ENCODE measurements around the gene CR1L.
"Not testable (repeated sequence)": the region's sequence is repeated elsewhere in the genome, so short reads cannot be mapped to it uniquely, and the experiment has no call there.

Gene CR1L

GRCh38 chr1:207658904-207659485 lies 14.1 kb downstream of the CR1L start:
- H3K27ac ChIP-seq, result no peak overlapping the region
- no peak for TF ChIP-seq CTCF (IDR thresholded peaks at IDR 0.05; ENCODE audit: low read depth, low read length)
- DNase-seq, result no peak
- H3K9me3 ChIP-seq (ENCODE audit: severe bottlenecking), result peaks cover 25% of the 10 kb centered on the region
- H3K36me3 ChIP-seq, result no peaks in the 10 kb centered on the region
- no peak overlapping the region for H3K4me3 ChIP-seq (ENCODE audit: low read depth, low read length)
- H3K27me3 ChIP-seq (ENCODE audit: insufficient read depth, low read depth, severe bottlenecking), result peaks cover 94% of the 10 kb centered on the region

GRCh38 chr1:207659545-207660153 lies 14.7 kb downstream of the CR1L start:
- no peak overlapping the region for H3K4me3 ChIP-seq (ENCODE audit: low read depth, low read length)
- H3K27ac ChIP-seq, result no peak overlapping the region
- no peak for DNase-seq
- no peaks in the 10 kb centered on the region for H3K36me3 ChIP-seq
- peaks cover 29% of the 10 kb centered on the region for H3K9me3 ChIP-seq (ENCODE audit: severe bottlenecking)
- peaks cover 94% of the 10 kb centered on the region for H3K27me3 ChIP-seq (ENCODE audit: insufficient read depth, low read depth, severe bottlenecking)
- TF ChIP-seq CTCF (IDR thresholded peaks at IDR 0.05; ENCODE audit: low read depth, low read length), result no peak

GRCh38 chr1:207661420-207661819 lies 16.5 kb downstream of the CR1L start:
- Histone ChIP-seq H3K9me3 (ENCODE audit: severe bottlenecking) (peaks cover 41% of the 10 kb centered on the region), H3K27me3 (ENCODE audit: insufficient read depth, low read depth, severe bottlenecking) (peaks cover 96% of the 10 kb centered on the region)
- H3K4me3 ChIP-seq (ENCODE audit: low read depth, low read length); H3K36me3 ChIP-seq; H3K27ac ChIP-seq; DNase-seq: not testable (repeated sequence)

GRCh38 chr1:207666342-207666741 lies 21.4 kb downstream of the CR1L start:
- Histone ChIP-seq H3K27ac (no peak overlapping the region), H3K9me3 (ENCODE audit: severe bottlenecking) (peaks cover 46% of the 10 kb centered on the region), H3K36me3 (no peaks in the 10 kb centered on the region), H3K4me3 (ENCODE audit: low read depth, low read length) (no peak overlapping the region), H3K27me3 (ENCODE audit: insufficient read depth, low read depth, severe bottlenecking) (peaks cover 100% of the 10 kb centered on the region)
- TF ChIP-seq CTCF (IDR thresholded peaks at IDR 0.05; ENCODE audit: low read depth, low read length), result no peak
- DNase-seq, result no peak

- Histone ChIP-seq H3K27ac (no peak overlapping the region), H3K9me3 (ENCODE audit: severe bottlenecking) (peaks cover 18% of the 10 kb centered on the region), H3K36me3 (no peaks in the 10 kb centered on the region), H3K4me3 (ENCODE audit: low read depth, low read length) (no peak overlapping the region), H3K27me3 (ENCODE audit: insufficient read depth, low read depth, severe bottlenecking) (peaks cover 100% of the 10 kb centered on the region)
- TF ChIP-seq CTCF (IDR thresholded peaks at IDR 0.05; ENCODE audit: low read depth, low read length), result no peak
- DNase-seq, result no peak
These were observed 24.6 kb downstream of the CR1L start for GRCh38 chr1:207669528-207670009.

- Histone ChIP-seq H3K9me3 (ENCODE audit: severe bottlenecking) (peaks cover 18% of the 10 kb centered on the region), H3K36me3 (no peaks in the 10 kb centered on the region), H3K27ac (no peak overlapping the region), H3K4me3 (ENCODE audit: low read depth, low read length) (no peak overlapping the region), H3K27me3 (ENCODE audit: insufficient read depth, low read depth, severe bottlenecking) (peaks cover 100% of the 10 kb centered on the region)
- no peak for TF ChIP-seq CTCF (IDR thresholded peaks at IDR 0.05; ENCODE audit: low read depth, low read length)
- no peak for DNase-seq
These were observed 25.3 kb downstream of the CR1L start for GRCh38 chr1:207670192-207670591.
